Thoracic aorta (tissue), 2 donors: ENCODE data around the gene AP1S3. TPM values are rescaled to one million over a fixed set of nuclear protein-coding genes. Genes with fewer than 3 reads are reported as not detected.

Experiments
- ATAC-seq: fragments of 150-250 bp; one replicate; pipeline ENCODE4 v1.8.0; 2017; ENCODE audit warnings: low read depth; ENCODE audit not compliant: insufficient number of reproducible peaks, low FRiP score
- DNase-seq: peaks from one replicate; pipeline ENCODE4 v3.0.0-alpha.2; 2020; ENCODE audit warnings: low spot score
- H3K27ac ChIP-seq, 2 donors: fragments of 200-600 bp; sonication (generic); 1 replicate in 1 of 2; 2 replicates in 1 of 2; pipeline ENCODE4 v1.5.1; 2016; ENCODE audit warnings: mild to moderate bottlenecking in 2 of 2, moderate library complexity in 2 of 2
- H3K27me3 ChIP-seq: fragments of 200-600 bp; sonication (generic); replicated peaks from 2 replicates; pipeline ENCODE4 v1.6.0; 2016; ENCODE audit warnings: mild to moderate bottlenecking; ENCODE audit not compliant: insufficient read depth
- H3K36me3 ChIP-seq: fragments of 200-600 bp; sonication (generic); one replicate; pipeline ENCODE4 v1.5.1; 2016
- H3K4me1 ChIP-seq, 2 donors: fragments of 200-600 bp; sonication (generic); 1 replicate in 1 of 2; 2 replicates in 1 of 2; pipeline versions ENCODE4 v1.5.1 to v1.6.0; 2016; ENCODE audit warnings: low read depth in 2 of 2, mild to moderate bottlenecking in 1 of 2; ENCODE audit not compliant: control insufficient read depth in 1 of 2
- H3K4me3 ChIP-seq: fragments of 200-600 bp; sonication (generic); 2 replicates; pipeline ENCODE4 v1.5.1; 2016; ENCODE audit warnings: mild to moderate bottlenecking
- H3K9me3 ChIP-seq: fragments of 200-600 bp; sonication (generic); 2 replicates; pipeline ENCODE4 v1.5.1; 2016
- total RNA-seq, 2 donors: library from RNA; depleted of rRNA; stranded (reverse); fragments of >200 nt; gene quantifications; one replicate each; pipeline versions ENCODE4 v1.1.0 to v1.2.3, GENCODE V29; 2016
- TF ChIP-seq, protein P1 (sequence below): fragments of 200-600 bp; sonication (generic); IDR thresholded peaks from one replicate; pipeline ENCODE4 v1.5.1; 2019; ENCODE audit warnings: antibody characterized with exemption

The AP1S3 gene
- total RNA-seq, 2 donors from 2014 or later: 0.95 to 3.0 TPM

DNA sequence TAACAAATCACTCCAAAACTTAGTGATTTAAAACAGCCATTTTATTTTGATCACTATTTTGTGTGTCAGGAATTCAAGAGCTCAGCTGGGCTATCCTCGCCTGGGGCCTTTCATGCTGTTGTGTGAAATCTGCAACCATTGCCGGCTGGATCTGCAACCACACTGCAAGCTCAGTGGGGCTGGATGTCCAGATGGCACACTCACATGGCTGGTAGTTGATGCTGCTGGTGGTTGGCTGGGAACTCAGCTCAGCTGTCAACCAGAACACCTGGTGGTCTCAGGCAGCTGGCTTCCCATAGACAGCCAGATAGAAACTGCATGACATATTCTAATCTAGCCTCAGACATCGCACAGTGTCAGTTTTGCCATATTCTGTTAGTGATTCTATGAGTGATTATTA is 30.6 kb upstream of the AP1S3 start:
- H3K27ac ChIP-seq: no peak overlapping the region
- TF ChIP-seq, protein P1, sequence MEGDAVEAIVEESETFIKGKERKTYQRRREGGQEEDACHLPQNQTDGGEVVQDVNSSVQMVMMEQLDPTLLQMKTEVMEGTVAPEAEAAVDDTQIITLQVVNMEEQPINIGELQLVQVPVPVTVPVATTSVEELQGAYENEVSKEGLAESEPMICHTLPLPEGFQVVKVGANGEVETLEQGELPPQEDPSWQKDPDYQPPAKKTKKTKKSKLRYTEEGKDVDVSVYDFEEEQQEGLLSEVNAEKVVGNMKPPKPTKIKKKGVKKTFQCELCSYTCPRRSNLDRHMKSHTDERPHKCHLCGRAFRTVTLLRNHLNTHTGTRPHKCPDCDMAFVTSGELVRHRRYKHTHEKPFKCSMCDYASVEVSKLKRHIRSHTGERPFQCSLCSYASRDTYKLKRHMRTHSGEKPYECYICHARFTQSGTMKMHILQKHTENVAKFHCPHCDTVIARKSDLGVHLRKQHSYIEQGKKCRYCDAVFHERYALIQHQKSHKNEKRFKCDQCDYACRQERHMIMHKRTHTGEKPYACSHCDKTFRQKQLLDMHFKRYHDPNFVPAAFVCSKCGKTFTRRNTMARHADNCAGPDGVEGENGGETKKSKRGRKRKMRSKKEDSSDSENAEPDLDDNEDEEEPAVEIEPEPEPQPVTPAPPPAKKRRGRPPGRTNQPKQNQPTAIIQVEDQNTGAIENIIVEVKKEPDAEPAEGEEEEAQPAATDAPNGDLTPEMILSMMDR: no peak
- no peak for ATAC-seq
- no peaks in the 10 kb centered on the region for H3K9me3 ChIP-seq
- no peaks in the 10 kb centered on the region for H3K4me1 ChIP-seq
- no peaks in the 10 kb centered on the region for H3K27me3 ChIP-seq
- peaks cover 17% of the 10 kb centered on the region for H3K36me3 ChIP-seq
- no peak for DNase-seq
- H3K4me3 ChIP-seq: no peak overlapping the region

DNA sequence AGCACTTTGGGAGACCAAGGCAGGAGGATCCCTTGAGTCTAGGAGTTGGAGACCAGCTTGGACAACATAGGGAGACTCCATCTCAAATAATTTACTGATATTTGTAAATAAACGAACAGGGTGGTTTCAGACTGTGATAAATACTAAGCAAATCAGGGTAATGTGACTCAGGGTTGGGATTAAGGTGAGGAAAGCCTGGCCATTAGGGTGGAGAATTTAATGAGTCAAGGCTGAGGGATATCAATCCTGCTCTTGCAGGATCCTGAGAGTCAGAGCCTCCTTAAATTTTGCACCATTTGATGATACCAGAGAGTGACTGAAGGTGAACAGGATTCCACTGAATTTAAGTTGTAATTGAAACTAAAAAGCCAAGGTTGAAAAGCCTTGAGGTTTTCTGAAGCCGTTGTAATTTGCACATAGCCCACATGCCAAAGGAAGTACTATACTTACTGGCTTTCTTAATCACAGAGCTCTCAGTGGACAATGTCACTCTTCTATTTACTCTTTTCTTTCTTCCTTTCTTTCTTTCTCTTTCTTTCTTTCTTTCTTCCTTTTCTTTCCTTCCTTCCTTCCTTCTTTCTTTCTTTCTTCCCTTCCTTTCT is 28.6 kb upstream of the AP1S3 start:
- H3K4me3 ChIP-seq: no peak overlapping the region
- H3K4me1 ChIP-seq: peaks cover 8% of the 10 kb centered on the region in 2 donors
- ATAC-seq (no peak), DNase-seq (no peak)
- no peak overlapping the region for H3K27ac ChIP-seq
- H3K9me3 ChIP-seq: no peaks in the 10 kb centered on the region
- no peaks in the 10 kb centered on the region for H3K27me3 ChIP-seq
- TF ChIP-seq, protein P1: no peak
- H3K36me3 ChIP-seq: peaks cover 14% of the 10 kb centered on the region

DNA sequence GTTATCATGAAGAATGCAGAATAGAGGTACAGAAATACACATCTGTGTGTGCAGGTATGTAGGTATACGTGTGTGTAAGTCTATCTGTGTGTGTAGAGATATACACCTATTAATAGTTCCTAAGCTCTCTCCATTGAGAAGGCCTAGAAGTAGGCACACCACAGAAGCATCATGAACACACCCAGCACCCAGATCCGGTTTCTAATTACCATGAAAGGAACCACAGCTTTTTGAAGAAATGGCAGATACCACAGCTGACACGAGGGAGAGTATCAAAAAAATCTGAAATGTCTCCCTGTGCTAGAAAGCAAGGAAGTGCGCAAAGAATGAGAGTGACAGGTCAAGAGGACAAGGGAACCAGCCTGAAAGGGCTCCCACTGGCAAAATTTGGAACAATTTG is 27.7 kb upstream of the AP1S3 start:
- H3K4me1 ChIP-seq: peaks cover 9 to 11% of the 10 kb centered on the region in 2 donors
- TF ChIP-seq, protein P1: no peak
- H3K9me3 ChIP-seq: no peaks in the 10 kb centered on the region
- peaks cover 8% of the 10 kb centered on the region for H3K36me3 ChIP-seq
- H3K27me3 ChIP-seq: no peaks in the 10 kb centered on the region
- ATAC-seq (no peak), DNase-seq (no peak)
- no peak overlapping the region for H3K27ac ChIP-seq
- H3K4me3 ChIP-seq: no peak overlapping the region

DNA sequence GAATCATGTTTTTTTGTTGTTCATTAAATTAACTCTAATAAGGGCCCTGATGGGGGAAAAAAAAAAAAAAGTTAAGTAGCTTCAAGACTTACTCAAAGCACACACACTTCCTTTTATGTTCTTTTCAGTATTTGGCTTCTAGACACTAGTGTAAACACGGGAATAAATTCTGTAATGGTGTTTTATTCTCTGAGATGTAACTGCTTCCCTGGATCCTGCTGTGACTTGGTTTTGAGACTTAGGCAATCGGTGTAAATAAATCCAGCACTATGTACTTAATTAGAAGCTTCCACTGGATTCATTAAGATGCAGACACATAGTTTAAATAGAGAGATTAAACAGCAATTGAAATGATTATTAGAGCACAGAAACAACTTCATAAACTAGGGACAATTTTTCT is 26.1 kb upstream of the AP1S3 start:
- no peak overlapping the region for H3K4me3 ChIP-seq
- H3K4me1 ChIP-seq: peaks cover 9 to 11% of the 10 kb centered on the region in 2 donors
- no peaks in the 10 kb centered on the region for H3K9me3 ChIP-seq

DNA sequence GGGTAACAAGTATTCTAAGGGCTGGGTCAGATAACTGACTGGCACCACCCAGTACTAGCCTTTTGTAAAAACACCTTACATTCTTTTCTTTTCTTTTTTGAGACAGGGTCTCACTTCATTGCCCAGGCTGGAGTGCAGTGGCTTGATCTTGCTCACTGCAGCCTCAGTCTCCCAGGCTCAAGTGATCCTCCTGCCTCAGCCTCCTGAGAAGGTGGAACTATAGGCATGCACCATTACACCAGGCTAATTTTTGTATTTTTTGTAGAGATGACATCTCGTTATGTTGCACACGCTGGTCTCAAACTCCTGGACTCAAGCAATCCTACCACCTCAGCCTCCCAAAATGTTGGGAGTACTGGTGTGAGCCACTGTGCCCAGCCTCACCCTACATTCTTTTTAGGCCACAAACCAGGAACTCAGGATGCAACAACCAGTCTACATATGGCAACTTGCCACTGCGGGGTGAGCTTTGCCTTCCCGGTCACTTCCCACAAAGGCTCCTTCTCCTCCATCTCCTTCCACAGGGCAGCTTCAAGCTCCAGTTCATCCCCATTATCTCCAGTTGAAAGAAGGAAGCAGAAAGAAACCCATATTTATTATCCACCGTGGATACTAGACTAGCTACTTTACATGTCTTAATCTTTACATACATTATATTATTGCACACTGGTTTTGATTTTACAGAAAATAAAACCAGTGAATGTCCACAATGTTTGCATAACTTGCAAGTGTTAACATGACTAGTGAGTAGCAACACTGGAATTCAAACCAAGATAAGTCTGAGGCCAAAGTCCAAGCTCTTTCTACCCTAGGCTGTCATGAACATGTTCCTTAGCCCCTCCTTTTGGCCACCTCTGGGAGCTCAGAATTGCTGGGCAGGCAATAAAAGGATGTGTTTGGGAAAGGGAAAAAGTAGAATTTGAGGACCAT is 23.7 kb upstream of the AP1S3 start:
- Histone ChIP-seq H3K4me1 (peaks cover 9 to 11% of the 10 kb centered on the region in 2 donors), H3K9me3 (no peaks in the 10 kb centered on the region), H3K27me3 (no peaks in the 10 kb centered on the region), H3K36me3 (no peaks in the 10 kb centered on the region), H3K4me3 (no peak overlapping the region), H3K27ac (no peak overlapping the region)
- DNase-seq: no peak
- no peak for ATAC-seq
- TF ChIP-seq, protein P1: no peak

More for the DNA sequence above, 26.1 kb upstream of the AP1S3 start:
- H3K27ac ChIP-seq: no peak overlapping the region
- TF ChIP-seq, protein P1: no peak
- no peak for DNase-seq
- H3K36me3 ChIP-seq: no peaks in the 10 kb centered on the region
- ATAC-seq: no peak
- no peaks in the 10 kb centered on the region for H3K27me3 ChIP-seq
